IMR-90 (cell line): ENCODE data around the gene CRYBG2. TPM values are rescaled to one million over a fixed set of nuclear protein-coding genes. Genes with fewer than 3 reads are reported as not detected.

ENCODE experiments used
- ATAC-seq: fragments of 200-7000 bp; cut with Tn5 transposase; 2 replicates; pipeline ENCODE4 v1.9.1; 2020; ENCODE audit warnings: low read depth, mild to moderate bottlenecking, moderate library complexity
- BruUV-seq: library from RNA; stranded (reverse); fragments of 400-500 nt; replicated peaks from 2 replicates; lab custom pipeline; 2021; lab: Mats Ljungman, UMichigan
- CTCF ChIA-PET: fragments of 300-600 bp; formaldehyde crosslinking; extraction: SDS; loops from one replicate; lab custom pipeline; 2021; ENCODE audit warnings: antibody characterized with exemption; lab: Yijun Ruan, JAX
- POLR2A ChIA-PET: fragments of 300-600 bp; sonication (Branson Sonifier 250); formaldehyde crosslinking; loops from one replicate; lab custom pipeline; 2022; ENCODE audit warnings: antibody characterized with exemption; ENCODE audit not compliant: unreplicated experiment; lab: Charles Lee
- DNase-seq: peaks from one replicate; pipeline ENCODE4 v3.0.0; 2013
- H2AFZ ChIP-seq: replicated peaks from 2 replicates; pipeline ENCODE3; 2013; ENCODE audit warnings: low read length, mild to moderate bottlenecking; ENCODE audit not compliant: poor library complexity
- H2AK5ac ChIP-seq: 2 replicates; pipeline ENCODE4 v1.6.1; 2013; ENCODE audit warnings: low read depth, low read length, inconsistent platforms
- H2AK9ac ChIP-seq: replicated peaks from 2 replicates; pipeline ENCODE3; 2013; ENCODE audit warnings: mild to moderate bottlenecking, low read depth, low read length, moderate library complexity; ENCODE audit not compliant: poor library complexity
- H2BK120ac ChIP-seq: 2 replicates; pipeline ENCODE4 v1.6.1; 2013; ENCODE audit warnings: low read depth, low read length, inconsistent platforms
- H2BK15ac ChIP-seq: 3 replicates; pipeline ENCODE4 v1.6.1; 2013; ENCODE audit warnings: low read depth, low read length, inconsistent platforms
- H2BK20ac ChIP-seq: 2 replicates; pipeline ENCODE4 v1.6.1; 2013; ENCODE audit warnings: low read depth, mild to moderate bottlenecking, inconsistent platforms, low read length, moderate library complexity
- H2BK5ac ChIP-seq: 2 replicates; pipeline ENCODE4 v1.6.1; 2013; ENCODE audit warnings: mild to moderate bottlenecking, low read depth, low read length, inconsistent platforms; ENCODE audit not compliant: poor library complexity, severe bottlenecking
- H3K14ac ChIP-seq: replicated peaks from 2 replicates; pipeline ENCODE4 v1.6.1; 2013; ENCODE audit warnings: low read depth, low read length, inconsistent platforms
- H3K18ac ChIP-seq: 2 replicates; pipeline ENCODE4 v1.6.1; 2013; ENCODE audit warnings: low read depth, low read length, control low read depth
- H3K23ac ChIP-seq: 2 replicates; pipeline ENCODE4 v1.6.1; 2013; ENCODE audit warnings: low read depth, low read length, inconsistent platforms
- H3K27ac ChIP-seq: 2 replicates; pipeline ENCODE4 v1.5.1; 2013; ENCODE audit warnings: mild to moderate bottlenecking, control low read depth, low read length; ENCODE audit not compliant: insufficient read depth
- H3K27me3 ChIP-seq: 2 replicates; pipeline ENCODE4 v1.6.1; 2013; ENCODE audit warnings: low read length; ENCODE audit not compliant: control insufficient read depth, insufficient read depth
- H3K36me3 ChIP-seq: 2 replicates; pipeline ENCODE4 v1.6.1; 2013; ENCODE audit warnings: low read length, mixed read lengths; ENCODE audit not compliant: control insufficient read depth, insufficient read depth
- H3K4ac ChIP-seq: 2 replicates; pipeline ENCODE4 v1.6.1; 2013; ENCODE audit warnings: low read depth, low read length, inconsistent platforms
- H3K4me1 ChIP-seq: 2 replicates; pipeline ENCODE4 v1.6.1; 2013; ENCODE audit warnings: low read length, mixed read lengths; ENCODE audit not compliant: control insufficient read depth, insufficient read depth
- H3K4me2 ChIP-seq: 2 replicates; pipeline ENCODE4 v1.6.1; 2013; ENCODE audit warnings: low read depth, mild to moderate bottlenecking, control low read depth, low read length, moderate library complexity
- H3K4me3 ChIP-seq: 2 replicates; pipeline ENCODE4 v1.5.1; 2013; ENCODE audit warnings: low read depth, mild to moderate bottlenecking, control low read depth, low read length, moderate library complexity; ENCODE audit not compliant: insufficient read depth
- H3K56ac ChIP-seq: 2 replicates; pipeline ENCODE4 v1.6.1; 2013; ENCODE audit warnings: low read length, inconsistent platforms; ENCODE audit not compliant: insufficient read depth; ENCODE audit errors: extremely low read depth
- H3K79me1 ChIP-seq, 2 experiments: 2 replicates each; pipeline ENCODE4 v1.6.1; 2013; ENCODE audit warnings: low read length in 2 of 2, inconsistent platforms in 1 of 2, low read depth in 1 of 2
- H3K9ac ChIP-seq: 2 replicates; pipeline ENCODE4 v1.6.1; 2013; ENCODE audit warnings: low read depth, low read length, control low read depth
- H3K9me1 ChIP-seq: 2 replicates; pipeline ENCODE4 v1.6.1; 2013; ENCODE audit warnings: low read length, inconsistent platforms; ENCODE audit not compliant: insufficient read depth
- H3K9me3 ChIP-seq: 2 replicates; pipeline ENCODE4 v1.6.1; 2013; ENCODE audit warnings: low read length; ENCODE audit not compliant: control insufficient read depth, insufficient read depth
- H4K20me1 ChIP-seq: 2 replicates; pipeline ENCODE4 v1.6.1; 2013; ENCODE audit warnings: low read length, inconsistent platforms; ENCODE audit not compliant: insufficient read depth
- H4K5ac ChIP-seq: 2 replicates; pipeline ENCODE4 v1.6.1; 2013; ENCODE audit warnings: mild to moderate bottlenecking, low read depth, low read length, control low read depth
- H4K8ac ChIP-seq, 2 experiments: 2 replicates each; pipeline ENCODE4 v1.6.1; 2013; ENCODE audit warnings: low read depth in 2 of 2, low read length in 2 of 2, control low read depth in 1 of 2, inconsistent platforms in 1 of 2
- H4K91ac ChIP-seq: 2 replicates; pipeline ENCODE4 v1.6.1; 2013; ENCODE audit warnings: low read depth, low read length, inconsistent platforms; ENCODE audit not compliant: insufficient read depth
- CHD1 ChIP-seq: IDR thresholded peaks from 2 replicates; pipeline ENCODE4 v1.6.1; 2012; ENCODE audit warnings: low read depth, low read length, improper control_type of control experiment
- ELK1 ChIP-seq: fragments of 150-350 bp; IDR thresholded peaks from 2 replicates; pipeline ENCODE4 v1.6.1; 2016; ENCODE audit warnings: low read depth, mild to moderate bottlenecking, low read length, moderate library complexity, borderline replicate concordance
- MAFK ChIP-seq: IDR thresholded peaks from 2 replicates; pipeline ENCODE4 v1.6.1; 2012; ENCODE audit warnings: low read depth, low read length, improper control_type of control experiment
- MAZ ChIP-seq: IDR thresholded peaks from 2 replicates; pipeline ENCODE4 v1.6.1; 2012; ENCODE audit warnings: low read depth, mild to moderate bottlenecking, low read length, improper control_type of control experiment, moderate library complexity, borderline replicate concordance
- MXI1 ChIP-seq: IDR thresholded peaks from 2 replicates; pipeline ENCODE4 v1.6.1; 2012; ENCODE audit warnings: low read depth, mild to moderate bottlenecking, low read length, moderate library complexity, borderline replicate concordance
- NFE2L2 ChIP-seq: fragments of 150-350 bp; IDR thresholded peaks from 2 replicates; pipeline ENCODE4 v1.6.1; 2016; ENCODE audit warnings: low read depth, mild to moderate bottlenecking, low read length
- RCOR1 ChIP-seq: IDR thresholded peaks from 2 replicates; pipeline ENCODE4 v1.6.1; 2012; ENCODE audit warnings: mild to moderate bottlenecking, low read length, improper control_type of control experiment; ENCODE audit not compliant: insufficient replicate concordance
- WGBS, 2 experiments: methylation state at CpG; one replicate each; pipeline versions ENCODE4 v1.1.5 to v1.1.7; 2013; ENCODE audit warnings: missing lambda C conversion rate in 2 of 2; ENCODE audit not compliant: insufficient read length in 1 of 2; ENCODE audit errors: extremely low coverage in 2 of 2; 5-methylcytosine and 5-hydroxymethylcytosine counted together
- dilution Hi-C: fragments of 300-500 bp; cut with HindIII; formaldehyde crosslinking; loops from one replicate; pipeline ENCODE4 v1.14.3; 2018; ENCODE audit warnings: low sequenced_read_pairs; ENCODE audit not compliant: unreplicated experiment
- in situ Hi-C: fragments of 300-500 bp; cut with MboI; formaldehyde crosslinking; loops from 3 replicates; pipeline ENCODE4 v1.14.3; 2019; ENCODE audit warnings: low sequenced_read_pairs, inconsistent platforms, mixed read lengths
- intact Hi-C: fragments of 100-400 bp; cut with micrococcal nuclease; formaldehyde crosslinking; loops from 2 replicates; pipeline ENCODE4 v1.10.0; 2022
- polyA plus RNA-seq, 3 experiments: library from polyadenylated mRNA; depleted of rRNA; stranded (reverse); fragments of >200 nt; gene quantifications; 2 replicates each; pipeline ENCODE4 v1.2.3, GENCODE V29; 2012; ENCODE audit warnings: low replicate concordance in 1 of 3
- total RNA-seq: library from RNA; depleted of rRNA; stranded (reverse); fragments of >200 nt; gene quantifications from 2 replicates; pipeline ENCODE4 v1.2.3, GENCODE V29; 2012
- TF ChIP-seq, protein P1 (sequence below): conservative IDR thresholded peaks from 2 replicates; pipeline ENCODE4 v1.5.1; 2012; ENCODE audit warnings: mild to moderate bottlenecking, low read depth, low read length, improper control_type of control experiment
- TF ChIP-seq, protein P2 (sequence below): fragments of 150-350 bp; IDR thresholded peaks from 2 replicates; pipeline ENCODE4 v1.6.1; 2017; ENCODE audit warnings: mild to moderate bottlenecking, antibody characterized with exemption, low read length, low read depth

Gene CRYBG2
- total and polyA plus RNA-seq, 2 of the 4 experiments (the other 2 are of a cell fraction): not detected

GRCh38 chr1:26352338-26352679, 1.6 kb downstream of the CRYBG2 start:
- H3K18ac ChIP-seq: no peak overlapping the region
- H3K79me1 ChIP-seq: no peaks in the 10 kb centered on the region
- dilution Hi-C loops: no loop called here
- peak overlapping the region; percentile 59; the same call in 1 of the 2 replicates for H2AK5ac ChIP-seq
- ChIA-PET POLR2A (no interaction called here), CTCF (no interaction called here)
- H3K9me1 ChIP-seq: peaks cover 9% of the 10 kb centered on the region; the same call in 1 of the 2 replicates
- peak overlapping the region; percentile 43 for H2AFZ ChIP-seq
- H3K4me2 ChIP-seq: no peak overlapping the region
- peaks cover 9% of the 10 kb centered on the region for H3K4me1 ChIP-seq
- no peak overlapping the region for H3K9ac ChIP-seq
- peaks cover 36% of the 10 kb centered on the region for H3K27me3 ChIP-seq
- no peaks in the 10 kb centered on the region for H3K9me3 ChIP-seq
- no CpG with 5 or more reads among the region's 5 CpGs for WGBS, 2 experiments
- H3K27ac ChIP-seq: no peak overlapping the region
- H3K36me3 ChIP-seq: no peaks in the 10 kb centered on the region
- no peak overlapping the region for H4K5ac ChIP-seq
- H3K14ac ChIP-seq: 0 out of 2 replicates have a peak overlapping the region, but pooled peaks have one; percentile 82
- H2BK20ac ChIP-seq: 0 out of 2 replicates have a peak overlapping the region, but pooled peaks have one; percentile 35
- H2BK15ac ChIP-seq: peak overlapping the region; percentile 63; the same call in 2 of the 3 replicates
- in situ Hi-C loops: no loop called here
- TF ChIP-seq MAZ (no peak), ELK1 (no peak), RCOR1 (no peak), MAFK (no peak), CHD1 (no peak), NFE2L2 (no peak), MXI1 (no peak)
- TF ChIP-seq, protein P1, sequence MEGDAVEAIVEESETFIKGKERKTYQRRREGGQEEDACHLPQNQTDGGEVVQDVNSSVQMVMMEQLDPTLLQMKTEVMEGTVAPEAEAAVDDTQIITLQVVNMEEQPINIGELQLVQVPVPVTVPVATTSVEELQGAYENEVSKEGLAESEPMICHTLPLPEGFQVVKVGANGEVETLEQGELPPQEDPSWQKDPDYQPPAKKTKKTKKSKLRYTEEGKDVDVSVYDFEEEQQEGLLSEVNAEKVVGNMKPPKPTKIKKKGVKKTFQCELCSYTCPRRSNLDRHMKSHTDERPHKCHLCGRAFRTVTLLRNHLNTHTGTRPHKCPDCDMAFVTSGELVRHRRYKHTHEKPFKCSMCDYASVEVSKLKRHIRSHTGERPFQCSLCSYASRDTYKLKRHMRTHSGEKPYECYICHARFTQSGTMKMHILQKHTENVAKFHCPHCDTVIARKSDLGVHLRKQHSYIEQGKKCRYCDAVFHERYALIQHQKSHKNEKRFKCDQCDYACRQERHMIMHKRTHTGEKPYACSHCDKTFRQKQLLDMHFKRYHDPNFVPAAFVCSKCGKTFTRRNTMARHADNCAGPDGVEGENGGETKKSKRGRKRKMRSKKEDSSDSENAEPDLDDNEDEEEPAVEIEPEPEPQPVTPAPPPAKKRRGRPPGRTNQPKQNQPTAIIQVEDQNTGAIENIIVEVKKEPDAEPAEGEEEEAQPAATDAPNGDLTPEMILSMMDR: no peak
- TF ChIP-seq, protein P2, sequence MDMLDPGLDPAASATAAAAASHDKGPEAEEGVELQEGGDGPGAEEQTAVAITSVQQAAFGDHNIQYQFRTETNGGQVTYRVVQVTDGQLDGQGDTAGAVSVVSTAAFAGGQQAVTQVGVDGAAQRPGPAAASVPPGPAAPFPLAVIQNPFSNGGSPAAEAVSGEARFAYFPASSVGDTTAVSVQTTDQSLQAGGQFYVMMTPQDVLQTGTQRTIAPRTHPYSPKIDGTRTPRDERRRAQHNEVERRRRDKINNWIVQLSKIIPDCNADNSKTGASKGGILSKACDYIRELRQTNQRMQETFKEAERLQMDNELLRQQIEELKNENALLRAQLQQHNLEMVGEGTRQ: no peak
- peak overlapping the region; percentile 15; the same call in 1 of the 2 replicates for H2BK120ac ChIP-seq
- H3K23ac ChIP-seq: no peak overlapping the region; the same call in 1 of the 2 replicates
- DNase-seq (no peak), ATAC-seq (no peak)
- H3K56ac ChIP-seq: no peak overlapping the region
- no peaks in the 10 kb centered on the region; the same call in 1 of the 2 replicates for H4K20me1 ChIP-seq
- H2BK5ac ChIP-seq: no peak overlapping the region
- H2AK9ac ChIP-seq: peak overlapping the region; percentile 42
- intact Hi-C loops: no loop called here
- H3K4me3 ChIP-seq: no peak overlapping the region
- no peak overlapping the region for H4K8ac ChIP-seq
- no TSS peak for BruUV-seq
- H3K4ac ChIP-seq: no peak overlapping the region
- H4K91ac ChIP-seq: no peak overlapping the region; the same call in 1 of the 2 replicates
